RWPE1 (cell line): ENCODE data around the gene KCTD3.
A peak's percentile ranks its signal among the peaks of the same experiment; 100 is the strongest.

Experiments
- CTCF ChIA-PET: fragments of 350-600 bp; sonication (Branson Sonifier 250); formaldehyde crosslinking; extraction: SDS; loops from one replicate; lab custom pipeline; 2021; lab: Yijun Ruan, JAX
- POLR2A ChIA-PET: fragments of 400-600 bp; formaldehyde crosslinking; extraction: SDS; loops from one replicate; lab custom pipeline; 2020; ENCODE audit warnings: antibody characterized with exemption; ENCODE audit not compliant: low non-redundant PET; lab: Yijun Ruan, JAX
- DNase-seq: peaks from one replicate; pipeline ENCODE4 v3.0.0; 2012; ENCODE audit warnings: low spot score
- H3K27ac ChIP-seq: fragments of 450-650 bp; 2 replicates; pipeline ENCODE4 v1.5.1; 2017
- TF ChIP-seq, protein P1 (sequence below): fragments of 450-650 bp; conservative IDR thresholded peaks from 2 replicates; pipeline ENCODE4 v1.5.1; 2017; ENCODE audit warnings: low read depth, mild to moderate bottlenecking

KCTD3 gene

DNA sequence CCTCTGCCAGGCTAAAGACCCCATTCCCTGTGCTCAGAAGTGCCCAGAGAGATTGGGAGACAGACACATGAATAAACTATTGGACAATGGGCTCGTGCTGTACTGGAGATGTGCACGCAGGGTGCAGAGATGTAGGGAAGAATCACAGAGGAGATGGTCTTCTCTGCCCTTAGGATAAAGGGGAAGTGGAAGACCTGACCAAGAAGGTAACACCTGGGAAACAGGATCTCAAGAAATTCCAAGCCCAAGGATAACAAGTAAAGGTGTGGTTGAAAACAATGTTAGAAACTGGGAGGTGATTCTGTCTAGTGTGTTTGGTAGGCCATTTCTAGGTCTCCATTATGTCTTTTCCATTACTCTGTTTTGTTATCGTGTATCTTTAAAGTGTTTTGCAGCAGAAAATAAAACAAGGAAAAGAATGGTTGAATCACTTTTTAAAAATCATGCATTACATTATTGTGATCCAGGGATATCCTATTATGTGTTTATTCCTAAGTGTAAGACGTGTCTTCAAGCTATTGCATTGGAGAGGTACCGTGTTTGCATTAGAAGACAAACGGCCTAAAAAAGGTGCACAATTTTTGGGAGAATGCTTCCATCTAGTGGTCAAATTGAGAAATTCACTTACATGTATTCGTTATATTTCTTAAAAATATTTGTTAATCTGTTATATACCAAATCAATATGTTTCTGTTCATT lies 40.8 kb upstream of the KCTD3 start:
- no peak overlapping the region for H3K27ac ChIP-seq
- DNase-seq = peak; percentile 13
- CTCF ChIA-PET = interaction anchor here (0.6 to 1.7 kb wide), 6 partner anchors 15 to 868 kb away, joined by 3 to 8 read pairs (median 3); no protein-coding TSS in a partner anchor
- TF ChIP-seq, protein P1, sequence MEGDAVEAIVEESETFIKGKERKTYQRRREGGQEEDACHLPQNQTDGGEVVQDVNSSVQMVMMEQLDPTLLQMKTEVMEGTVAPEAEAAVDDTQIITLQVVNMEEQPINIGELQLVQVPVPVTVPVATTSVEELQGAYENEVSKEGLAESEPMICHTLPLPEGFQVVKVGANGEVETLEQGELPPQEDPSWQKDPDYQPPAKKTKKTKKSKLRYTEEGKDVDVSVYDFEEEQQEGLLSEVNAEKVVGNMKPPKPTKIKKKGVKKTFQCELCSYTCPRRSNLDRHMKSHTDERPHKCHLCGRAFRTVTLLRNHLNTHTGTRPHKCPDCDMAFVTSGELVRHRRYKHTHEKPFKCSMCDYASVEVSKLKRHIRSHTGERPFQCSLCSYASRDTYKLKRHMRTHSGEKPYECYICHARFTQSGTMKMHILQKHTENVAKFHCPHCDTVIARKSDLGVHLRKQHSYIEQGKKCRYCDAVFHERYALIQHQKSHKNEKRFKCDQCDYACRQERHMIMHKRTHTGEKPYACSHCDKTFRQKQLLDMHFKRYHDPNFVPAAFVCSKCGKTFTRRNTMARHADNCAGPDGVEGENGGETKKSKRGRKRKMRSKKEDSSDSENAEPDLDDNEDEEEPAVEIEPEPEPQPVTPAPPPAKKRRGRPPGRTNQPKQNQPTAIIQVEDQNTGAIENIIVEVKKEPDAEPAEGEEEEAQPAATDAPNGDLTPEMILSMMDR = peak; percentile 68
- POLR2A ChIA-PET = no interaction called here

DNA sequence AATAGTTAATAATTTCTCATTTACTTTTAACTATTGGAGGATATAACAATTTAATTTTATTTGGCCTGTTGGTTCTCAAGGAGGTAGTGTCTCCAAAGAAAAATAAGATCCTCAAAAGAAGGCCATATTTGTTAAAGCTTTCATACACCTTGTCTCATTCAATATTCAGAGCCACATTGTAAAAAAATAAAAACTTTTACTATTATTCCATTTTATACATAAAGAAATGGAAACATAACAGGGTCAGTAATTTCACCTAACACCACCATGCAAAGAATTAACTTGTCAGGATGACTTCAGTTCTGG lies 40.3 kb upstream of the KCTD3 start:
- H3K27ac ChIP-seq = no peak overlapping the region
- no peak for DNase-seq
- TF ChIP-seq, protein P1 = peak; percentile 34
- CTCF ChIA-PET = interaction anchor here (0.7 to 1.7 kb wide), 4 partner anchors 14 to 868 kb away, joined by 3 to 8 read pairs (median 3); no protein-coding TSS in a partner anchor
- POLR2A ChIA-PET = no interaction called here

- ChIA-PET POLR2A (no interaction called here), CTCF (no interaction called here)
- no peak overlapping the region for H3K27ac ChIP-seq
- no peak for DNase-seq
- TF ChIP-seq, protein P1 = no peak
These were observed 38.0 kb upstream of the KCTD3 start for GRCh38 chr1:215529111-215529510.

- no peak overlapping the region for H3K27ac ChIP-seq
- DNase-seq = no peak
- ChIA-PET POLR2A (no interaction called here), CTCF (no interaction called here)
- TF ChIP-seq, protein P1 = no peak
These were observed 37.5 kb upstream of the KCTD3 start for GRCh38 chr1:215529571-215529970.

GRCh38 chr1:215530401-215530984 lies 36.6 kb upstream of the KCTD3 start:
- ChIA-PET POLR2A (no interaction called here), CTCF (no interaction called here)
- no peak overlapping the region for H3K27ac ChIP-seq
- TF ChIP-seq, protein P1 = no peak
- DNase-seq = no peak

DNA sequence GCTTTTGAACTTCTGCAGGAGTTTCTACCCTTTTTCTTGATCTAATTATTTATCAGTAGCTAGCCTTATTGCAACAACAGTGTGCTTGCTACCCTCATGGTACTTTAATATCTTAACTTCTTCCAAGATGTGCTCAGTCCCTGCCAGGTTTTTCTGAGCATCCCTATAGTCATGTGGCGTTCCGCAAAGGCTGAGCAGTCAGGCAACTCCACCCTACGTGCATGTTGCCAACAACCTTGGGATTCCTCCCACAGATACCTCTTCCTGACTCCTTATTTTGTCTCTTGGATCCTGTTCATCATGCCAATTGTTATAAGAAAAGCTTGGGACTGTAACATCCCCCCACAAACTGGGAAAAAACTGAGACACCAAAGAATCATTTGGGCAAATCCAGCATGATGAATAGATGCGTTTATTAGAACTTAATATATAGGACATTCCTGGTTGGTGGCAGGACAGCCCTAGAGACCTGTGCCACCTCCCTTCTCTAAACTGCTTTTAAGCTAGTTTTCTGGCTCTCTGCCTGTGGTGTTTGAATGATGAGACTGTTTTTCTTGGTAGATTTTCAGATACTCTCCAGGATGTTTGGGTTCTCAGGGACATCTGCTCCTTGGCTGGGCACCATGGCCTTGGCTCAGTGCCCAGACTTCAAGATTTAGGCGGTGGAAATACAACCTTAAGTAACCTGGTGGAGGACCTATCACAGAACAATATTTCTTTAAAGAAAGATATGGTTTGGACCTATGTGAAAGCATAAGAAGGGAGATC lies 27.1 kb upstream of the KCTD3 start:
- DNase-seq = no peak
- POLR2A ChIA-PET = no interaction called here

More for the DNA sequence above, 27.1 kb upstream of the KCTD3 start:
- CTCF ChIA-PET = interaction anchor here (0.7 to 1.5 kb wide), 2 partner anchors 14 to 503 kb away, joined by 3 read pairs; no protein-coding TSS in a partner anchor
- peak overlapping the region; percentile 10; the same call in 1 of the 2 replicates for H3K27ac ChIP-seq
- TF ChIP-seq, protein P1 = no peak
